ENCODE data around the gene AFTPH.

AFTPH gene

DNA sequence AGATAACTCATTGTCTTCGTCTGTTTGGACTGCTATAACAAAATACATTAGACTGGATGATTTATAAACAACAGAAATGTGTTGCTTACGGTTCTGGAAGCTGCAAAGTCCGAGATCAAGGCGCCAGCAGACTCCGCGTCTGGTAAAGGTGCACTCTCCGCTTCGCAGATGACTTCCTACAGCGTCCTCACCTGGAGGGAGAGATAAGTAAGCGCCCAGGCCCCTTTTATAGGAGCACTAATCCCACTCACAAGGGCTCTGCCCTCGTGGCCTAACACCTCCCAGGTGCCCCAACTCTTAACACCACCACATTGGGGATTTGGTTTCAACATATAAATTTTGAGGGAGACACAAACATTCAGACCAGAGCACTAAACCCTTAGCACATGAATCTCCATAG lies 78.3 kb downstream of the AFTPH start:
- no peak for DNase-seq (ENCODE audit: low read depth)

DNA sequence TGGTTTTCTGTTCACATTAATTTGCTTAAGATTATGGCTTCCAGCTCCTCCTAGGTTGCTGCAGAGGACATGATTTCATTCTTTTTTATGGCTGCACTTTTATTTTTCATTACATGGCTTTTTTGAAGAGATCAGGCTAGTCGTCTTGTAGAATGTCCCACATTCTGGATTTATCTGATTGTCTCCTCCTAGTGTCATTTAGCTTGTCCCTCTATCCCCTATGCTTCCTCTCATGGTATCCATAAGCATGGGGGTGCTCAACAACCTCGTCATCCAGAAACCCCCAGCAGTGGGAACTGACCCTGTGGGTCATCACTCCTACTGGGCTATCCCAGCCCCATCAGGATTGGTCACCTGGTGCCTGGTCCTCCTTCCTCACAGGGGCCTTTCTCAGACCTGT lies 80.0 kb downstream of the AFTPH start:
- no peak for DNase-seq (ENCODE audit: low read depth)
- H3K4me3 ChIP-seq (ENCODE audit: low read length) = no peak overlapping the region
- TF ChIP-seq, protein P1, sequence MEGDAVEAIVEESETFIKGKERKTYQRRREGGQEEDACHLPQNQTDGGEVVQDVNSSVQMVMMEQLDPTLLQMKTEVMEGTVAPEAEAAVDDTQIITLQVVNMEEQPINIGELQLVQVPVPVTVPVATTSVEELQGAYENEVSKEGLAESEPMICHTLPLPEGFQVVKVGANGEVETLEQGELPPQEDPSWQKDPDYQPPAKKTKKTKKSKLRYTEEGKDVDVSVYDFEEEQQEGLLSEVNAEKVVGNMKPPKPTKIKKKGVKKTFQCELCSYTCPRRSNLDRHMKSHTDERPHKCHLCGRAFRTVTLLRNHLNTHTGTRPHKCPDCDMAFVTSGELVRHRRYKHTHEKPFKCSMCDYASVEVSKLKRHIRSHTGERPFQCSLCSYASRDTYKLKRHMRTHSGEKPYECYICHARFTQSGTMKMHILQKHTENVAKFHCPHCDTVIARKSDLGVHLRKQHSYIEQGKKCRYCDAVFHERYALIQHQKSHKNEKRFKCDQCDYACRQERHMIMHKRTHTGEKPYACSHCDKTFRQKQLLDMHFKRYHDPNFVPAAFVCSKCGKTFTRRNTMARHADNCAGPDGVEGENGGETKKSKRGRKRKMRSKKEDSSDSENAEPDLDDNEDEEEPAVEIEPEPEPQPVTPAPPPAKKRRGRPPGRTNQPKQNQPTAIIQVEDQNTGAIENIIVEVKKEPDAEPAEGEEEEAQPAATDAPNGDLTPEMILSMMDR (conservative IDR thresholded peaks at IDR 0.05; ENCODE audit: low read length) = no peak

More for the DNA sequence above, 78.3 kb downstream of the AFTPH start:
- H3K4me3 ChIP-seq (ENCODE audit: low read length) = no peak overlapping the region
- TF ChIP-seq, protein P1 (conservative IDR thresholded peaks at IDR 0.05; ENCODE audit: low read length) = no peak

DNA sequence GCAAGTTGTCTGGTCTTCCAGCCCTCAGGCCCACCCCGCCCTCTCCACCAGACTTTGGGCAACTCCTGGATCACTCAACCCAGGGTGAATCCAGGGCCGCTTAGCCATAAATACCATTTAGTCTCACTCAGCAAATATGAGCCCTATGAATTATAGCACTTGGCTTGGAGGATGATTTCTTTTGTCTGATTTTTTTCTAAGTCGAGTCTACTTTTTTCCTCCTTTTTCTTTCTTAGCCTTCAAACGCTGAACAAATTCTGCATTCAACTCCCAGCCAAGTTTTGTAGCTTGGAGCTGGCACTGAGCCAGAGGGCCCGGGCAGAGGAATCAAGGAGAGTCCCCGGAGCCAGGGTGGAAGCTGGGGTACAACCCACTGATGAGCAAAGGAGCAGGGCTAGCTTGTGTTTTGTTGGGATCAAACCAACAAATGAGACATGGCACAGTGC lies 80.9 kb downstream of the AFTPH start:
- DNase-seq (ENCODE audit: low read depth) = peak; percentile 92
- no peak overlapping the region for H3K4me3 ChIP-seq (ENCODE audit: low read length)
- TF ChIP-seq, protein P1 (conservative IDR thresholded peaks at IDR 0.05; ENCODE audit: low read length) = no peak

DNA sequence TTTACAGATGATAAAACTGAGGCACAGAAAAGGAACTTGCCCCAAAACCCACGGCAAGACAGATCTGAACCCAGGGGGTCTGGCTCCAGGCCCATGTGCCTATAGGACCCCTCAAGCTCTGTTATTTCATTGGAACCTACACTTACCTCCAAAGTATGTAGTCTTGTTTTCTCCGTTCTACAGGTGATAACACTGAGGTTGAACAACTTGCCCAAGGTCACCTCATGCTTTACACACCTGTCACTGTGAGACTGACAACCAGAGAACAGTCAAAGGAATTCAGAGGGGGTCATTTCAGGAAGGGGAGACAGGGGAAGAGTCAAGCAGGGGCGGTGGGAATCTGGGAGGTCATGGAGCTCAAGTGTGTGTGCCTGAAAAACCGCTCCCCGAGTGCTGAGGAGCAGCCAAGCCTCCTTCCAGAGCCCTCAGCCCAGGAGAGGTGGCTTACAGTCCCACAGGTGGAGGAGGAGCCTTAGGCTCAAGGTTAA lies 81.9 kb downstream of the AFTPH start:
- TF ChIP-seq, protein P1 (conservative IDR thresholded peaks at IDR 0.05; ENCODE audit: low read length) = no peak
- no peak for DNase-seq (ENCODE audit: low read depth)
- no peak overlapping the region for H3K4me3 ChIP-seq (ENCODE audit: low read length)

DNA sequence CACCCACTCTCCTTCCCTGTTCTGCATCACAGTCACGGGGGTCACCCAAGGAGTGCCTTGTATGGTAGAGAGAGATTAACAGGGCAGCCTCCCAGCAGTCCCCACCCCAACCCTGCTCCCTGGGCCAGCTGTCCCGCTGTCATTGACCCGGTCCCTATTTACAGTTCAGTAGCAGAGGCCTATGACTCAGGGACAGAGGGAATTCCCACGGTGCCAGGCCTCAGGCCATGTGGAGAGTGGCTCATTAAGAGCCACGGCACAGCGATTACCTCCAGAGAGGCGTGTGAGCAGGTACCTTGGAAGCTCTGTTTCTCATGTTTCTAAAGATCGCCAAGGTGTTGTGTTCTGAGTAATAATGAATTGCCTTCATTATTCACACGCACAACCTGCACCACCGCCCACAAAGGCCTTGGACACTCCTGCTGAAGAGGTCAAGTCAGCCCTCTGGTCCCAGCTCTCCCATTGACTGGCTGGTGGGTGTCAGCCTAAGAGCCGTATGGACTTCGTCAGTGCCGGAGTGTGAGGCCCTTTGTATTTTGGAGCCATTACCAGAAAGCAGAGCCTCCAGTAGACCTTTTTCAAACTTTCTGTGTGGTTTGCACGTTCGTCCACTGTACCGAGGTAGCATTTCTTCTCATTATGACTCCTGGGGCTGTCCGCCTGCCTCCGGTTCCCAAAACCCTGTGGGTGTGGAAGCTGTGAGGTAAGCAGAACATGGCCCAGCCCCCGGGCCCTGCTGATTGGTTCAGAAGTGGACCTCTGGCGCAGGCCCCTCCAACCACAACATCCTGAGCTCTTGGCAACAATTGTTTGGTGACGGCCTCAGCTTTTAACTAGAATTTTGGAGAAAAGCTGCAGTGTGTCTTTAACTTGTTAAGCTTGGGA lies 82.6 kb downstream of the AFTPH start:
- TF ChIP-seq, protein P1 (conservative IDR thresholded peaks at IDR 0.05; ENCODE audit: low read length) = no peak
- no peak overlapping the region for H3K4me3 ChIP-seq (ENCODE audit: low read length)
- DNase-seq (ENCODE audit: low read depth) = peak; percentile 84

DNA sequence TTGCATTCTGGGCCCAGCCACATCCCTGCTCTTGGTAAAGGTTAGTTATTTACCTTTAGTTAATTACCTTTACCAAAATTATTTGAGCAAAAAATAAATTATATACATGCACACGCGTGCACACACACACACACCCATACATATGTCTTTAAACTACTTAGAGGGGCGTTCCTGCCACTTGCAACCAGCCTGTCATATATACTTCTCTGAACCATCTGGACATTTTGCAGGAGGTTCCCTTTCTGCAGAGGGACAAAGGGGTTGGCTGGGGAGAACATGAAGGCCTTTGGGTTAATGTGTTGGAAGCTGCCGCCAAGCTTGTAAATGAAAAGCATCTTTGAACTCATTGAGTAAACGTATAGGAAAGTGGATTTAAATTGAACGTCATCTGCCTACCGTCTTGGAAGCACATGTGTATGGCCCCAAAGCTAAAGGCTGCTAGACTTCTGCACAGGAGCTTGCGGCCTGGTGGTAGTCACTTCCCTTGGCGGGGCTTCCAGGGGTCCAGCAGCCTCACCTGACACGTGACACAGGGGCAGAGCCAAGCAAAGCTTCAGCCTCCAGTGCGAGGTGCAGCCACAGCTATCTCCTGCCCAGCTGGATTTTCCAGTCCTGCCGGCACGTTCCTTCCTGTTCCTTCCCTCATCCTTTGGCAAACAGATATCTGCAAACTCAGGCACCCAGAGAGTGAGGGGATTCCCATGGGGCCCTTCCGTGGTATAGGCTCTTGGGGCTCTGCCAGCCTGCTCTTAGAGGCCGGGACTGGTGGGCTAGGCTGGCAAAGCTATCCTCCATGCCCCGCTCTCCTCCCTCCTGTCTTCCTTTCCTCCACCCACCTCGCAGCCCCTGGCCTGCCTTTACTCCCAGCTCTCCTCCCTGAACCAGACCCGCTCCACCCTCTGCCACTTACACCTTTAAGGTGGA lies 83.5 kb downstream of the AFTPH start:
- TF ChIP-seq, protein P1 (conservative IDR thresholded peaks at IDR 0.05; ENCODE audit: low read length) = no peak
- no peak for DNase-seq (ENCODE audit: low read depth)
- H3K4me3 ChIP-seq (ENCODE audit: low read length) = no peak overlapping the region

Data from AG10803 (cell line).